GM19463 (cell line): Measurements from ENCODE around the gene UBE2O.
A peak's percentile ranks its signal among the peaks of the same experiment; 100 is the strongest.

Experiments used
- ATAC-seq: cut with Tn5 transposase; IDR thresholded peaks from one replicate; pipeline ENCODE4 v1.9.1; 2021; ENCODE audit warnings: mild to moderate bottlenecking, moderate library complexity; ENCODE audit not compliant: unreplicated experiment

The UBE2O gene

GRCh38 chr17:76398523-76399174, 54.3 kb downstream of the UBE2O start:
- ATAC-seq: no peak

GRCh38 chr17:76397687-76398522, 55.0 kb downstream of the UBE2O start:
- no peak for ATAC-seq

GRCh38 chr17:76397184-76397583, 55.8 kb downstream of the UBE2O start:
- no peak for ATAC-seq

GRCh38 chr17:76395980-76396379, 57.0 kb downstream of the UBE2O start:
- ATAC-seq: no peak

- no peak for ATAC-seq
Measured at GRCh38 chr17:76394166-76394565, 58.8 kb downstream of the UBE2O start.

- ATAC-seq: no peak
Measured at GRCh38 chr17:76391200-76391715, 61.7 kb downstream of the UBE2O start.

GRCh38 chr17:76390003-76390421, 62.9 kb downstream of the UBE2O start:
- ATAC-seq: no peak

GRCh38 chr17:76388966-76389888, 63.7 kb downstream of the UBE2O start:
- no peak for ATAC-seq

GRCh38 chr17:76386966-76387765, 65.8 kb downstream of the UBE2O start:
- no peak for ATAC-seq

- ATAC-seq: no peak
Measured at GRCh38 chr17:76385892-76386786, 66.8 kb downstream of the UBE2O start.

GRCh38 chr17:76384987-76385891, 67.7 kb downstream of the UBE2O start:
- ATAC-seq: no peak

- ATAC-seq: peak; percentile 66
Measured at GRCh38 chr17:76384222-76384986, 68.5 kb downstream of the UBE2O start, which contains the start of gene SPHK1. Gene SPHK1 (plus strand): TSS chr17:76384609. CDS start chr17:76385645, 1,036 bp downstream.

- ATAC-seq: no peak
Measured at GRCh38 chr17:76383546-76384221, 69.3 kb downstream of the UBE2O start.

- ATAC-seq: no peak
Measured at GRCh38 chr17:76382803-76383545, 70.0 kb downstream of the UBE2O start.

- no peak for ATAC-seq
Measured at GRCh38 chr17:76382351-76382802, 70.6 kb downstream of the UBE2O start.
